ENCODE measurements around the gene SLC35C1. TPM values are rescaled to one million over a fixed set of nuclear protein-coding genes. Genes with fewer than 3 reads are reported as not detected.

Gene SLC35C1
- total and polyA plus RNA-seq, 2 of the 13 experiments (the other 11 are each of a cell fraction or from before 2014, with no cell fraction given): 2.9 to 7.0 TPM

DNA sequence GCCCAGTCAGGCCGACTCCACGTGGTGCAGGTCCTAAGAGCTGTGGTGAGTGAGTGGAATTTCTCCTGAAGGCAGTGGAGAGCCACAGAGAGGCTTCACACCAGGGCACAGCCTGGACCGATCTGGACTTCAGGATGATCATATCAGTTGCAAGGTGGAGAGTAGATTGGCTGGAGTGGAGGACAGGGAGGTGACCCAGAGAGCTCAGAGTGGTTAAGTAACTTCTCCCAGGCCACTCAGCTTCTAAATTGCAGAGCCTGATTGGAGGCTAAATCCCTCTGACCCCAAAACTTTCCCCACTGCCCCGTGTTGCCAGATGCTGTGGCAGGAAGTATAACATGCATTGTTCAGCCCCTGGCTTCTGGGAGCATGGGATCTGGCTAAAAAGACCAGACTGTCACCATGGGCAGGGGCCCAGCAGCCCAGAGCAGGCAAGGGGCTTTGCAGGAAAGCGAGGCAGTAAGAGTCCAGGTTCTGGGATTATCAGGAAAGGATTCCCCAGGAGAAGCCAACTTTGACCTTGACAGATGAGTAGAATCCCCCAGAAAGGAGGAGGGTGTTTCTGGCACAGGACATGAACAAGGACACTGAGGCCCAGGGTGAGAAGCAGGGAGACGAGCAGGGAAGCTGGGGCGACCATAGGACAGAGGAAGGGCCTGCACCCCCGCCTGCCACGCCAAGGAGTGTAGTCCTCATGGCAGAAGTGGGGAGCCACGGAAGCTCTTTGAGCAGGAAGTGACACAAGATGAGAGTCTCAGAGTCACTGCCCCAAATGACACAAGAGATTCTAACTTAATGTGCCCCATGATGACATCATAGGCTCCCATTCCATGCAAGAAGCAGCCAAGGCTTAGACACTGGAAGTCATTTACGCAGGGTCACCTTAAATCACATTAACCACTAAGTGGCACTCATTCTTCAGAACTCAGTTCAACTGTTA is 4.8 kb downstream of the SLC35C1 start (continued):
- TF ChIP-seq, protein P1, sequence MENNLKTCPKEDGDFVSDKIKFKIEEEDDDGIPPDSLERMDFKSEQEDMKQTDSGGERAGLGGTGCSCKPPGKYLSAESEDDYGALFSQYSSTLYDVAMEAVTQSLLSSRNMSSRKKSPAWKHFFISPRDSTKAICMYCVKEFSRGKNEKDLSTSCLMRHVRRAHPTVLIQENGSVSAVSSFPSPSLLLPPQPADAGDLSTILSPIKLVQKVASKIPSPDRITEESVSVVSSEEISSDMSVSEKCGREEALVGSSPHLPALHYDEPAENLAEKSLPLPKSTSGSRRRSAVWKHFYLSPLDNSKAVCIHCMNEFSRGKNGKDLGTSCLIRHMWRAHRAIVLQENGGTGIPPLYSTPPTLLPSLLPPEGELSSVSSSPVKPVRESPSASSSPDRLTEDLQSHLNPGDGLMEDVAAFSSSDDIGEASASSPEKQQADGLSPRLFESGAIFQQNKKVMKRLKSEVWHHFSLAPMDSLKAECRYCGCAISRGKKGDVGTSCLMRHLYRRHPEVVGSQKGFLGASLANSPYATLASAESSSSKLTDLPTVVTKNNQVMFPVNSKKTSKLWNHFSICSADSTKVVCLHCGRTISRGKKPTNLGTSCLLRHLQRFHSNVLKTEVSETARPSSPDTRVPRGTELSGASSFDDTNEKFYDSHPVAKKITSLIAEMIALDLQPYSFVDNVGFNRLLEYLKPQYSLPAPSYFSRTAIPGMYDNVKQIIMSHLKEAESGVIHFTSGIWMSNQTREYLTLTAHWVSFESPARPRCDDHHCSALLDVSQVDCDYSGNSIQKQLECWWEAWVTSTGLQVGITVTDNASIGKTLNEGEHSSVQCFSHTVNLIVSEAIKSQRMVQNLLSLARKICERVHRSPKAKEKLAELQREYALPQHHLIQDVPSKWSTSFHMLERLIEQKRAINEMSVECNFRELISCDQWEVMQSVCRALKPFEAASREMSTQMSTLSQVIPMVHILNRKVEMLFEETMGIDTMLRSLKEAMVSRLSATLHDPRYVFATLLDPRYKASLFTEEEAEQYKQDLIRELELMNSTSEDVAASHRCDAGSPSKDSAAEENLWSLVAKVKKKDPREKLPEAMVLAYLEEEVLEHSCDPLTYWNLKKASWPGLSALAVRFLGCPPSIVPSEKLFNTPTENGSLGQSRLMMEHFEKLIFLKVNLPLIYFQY (CRISPR knock-in tag; IDR thresholded peaks at IDR 0.05; ENCODE audit: borderline replicate concordance): no peak
- TF ChIP-seq CREB1 (IDR thresholded peaks at IDR 0.05) (peak; percentile 53), CREB1 (CRISPR knock-in tag; IDR thresholded peaks at IDR 0.05) (no peak), HNRNPUL1 (IDR thresholded peaks at IDR 0.05; ENCODE audit: low read depth, low read length) (no peak), YEATS4 (CRISPR knock-in tag; IDR thresholded peaks at IDR 0.05; ENCODE audit: borderline replicate concordance) (no peak), FOXA3 (CRISPR knock-in tag; IDR thresholded peaks at IDR 0.05) (no peak)
- TF ChIP-seq, protein P2, sequence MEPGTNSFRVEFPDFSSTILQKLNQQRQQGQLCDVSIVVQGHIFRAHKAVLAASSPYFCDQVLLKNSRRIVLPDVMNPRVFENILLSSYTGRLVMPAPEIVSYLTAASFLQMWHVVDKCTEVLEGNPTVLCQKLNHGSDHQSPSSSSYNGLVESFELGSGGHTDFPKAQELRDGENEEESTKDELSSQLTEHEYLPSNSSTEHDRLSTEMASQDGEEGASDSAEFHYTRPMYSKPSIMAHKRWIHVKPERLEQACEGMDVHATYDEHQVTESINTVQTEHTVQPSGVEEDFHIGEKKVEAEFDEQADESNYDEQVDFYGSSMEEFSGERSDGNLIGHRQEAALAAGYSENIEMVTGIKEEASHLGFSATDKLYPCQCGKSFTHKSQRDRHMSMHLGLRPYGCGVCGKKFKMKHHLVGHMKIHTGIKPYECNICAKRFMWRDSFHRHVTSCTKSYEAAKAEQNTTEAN (CRISPR knock-in tag; conservative IDR thresholded peaks at IDR 0.05): no peak

Data from HepG2 (cell line).